Measurements from ENCODE around the gene ANK3.

GRCh38 chr10:60422809-60423208 is 33.1 kb upstream of the ANK3 start:
- no peak for TF ChIP-seq EZH2 (IDR thresholded peaks at IDR 0.05; ENCODE audit: insufficient read depth, poor library complexity, severe bottlenecking)
- TF ChIP-seq EZH2phosphoT487 (IDR thresholded peaks at IDR 0.05; ENCODE audit: insufficient read depth, low read depth) = no peak
